Esophagus (tissue), 2 donors: ENCODE measurements around the gene APOL3. TPM values are rescaled to one million over a fixed set of nuclear protein-coding genes. Genes with fewer than 3 reads are reported as not detected.
"Not testable (repeated sequence)": the region's sequence is repeated elsewhere in the genome, so short reads cannot be mapped to it uniquely, and the experiment has no call there.

Experiments used
- H3K27ac ChIP-seq, 2 donors: one replicate each; pipeline ENCODE4 v1.5.1; 2013; ENCODE audit warnings: low read depth in 2 of 2, mild to moderate bottlenecking in 2 of 2, inconsistent platforms in 1 of 2, low read length in 1 of 2, moderate library complexity in 1 of 2
- H3K27me3 ChIP-seq, 2 donors: one replicate each; pipeline ENCODE4 v1.6.1; 2013; ENCODE audit warnings: low read length in 2 of 2, control low read depth in 1 of 2, mild to moderate bottlenecking in 1 of 2; ENCODE audit not compliant: insufficient read depth in 2 of 2, control insufficient read depth in 1 of 2
- H3K36me3 ChIP-seq, 2 donors: one replicate each; pipeline ENCODE4 v1.6.1; 2013; ENCODE audit warnings: low read length in 1 of 2; ENCODE audit not compliant: control insufficient read depth in 2 of 2, insufficient read depth in 2 of 2
- H3K4me1 ChIP-seq, 2 donors: one replicate each; pipeline ENCODE4 v1.6.1; 2013; ENCODE audit warnings: low read length in 1 of 2; ENCODE audit not compliant: control insufficient read depth in 2 of 2, insufficient read depth in 2 of 2
- H3K4me3 ChIP-seq, 2 donors: one replicate each; pipeline ENCODE4 v1.5.1; 2013; ENCODE audit warnings: low read length in 2 of 2, mild to moderate bottlenecking in 2 of 2, low read depth in 1 of 2, moderate library complexity in 1 of 2
- H3K9me3 ChIP-seq, 2 donors: one replicate each; pipeline ENCODE4 v1.6.1; 2013; ENCODE audit warnings: mild to moderate bottlenecking in 2 of 2, low read depth in 1 of 2, low read length in 1 of 2, moderate library complexity in 1 of 2; ENCODE audit not compliant: control insufficient read depth in 2 of 2, insufficient read depth in 1 of 2
- WGBS, 2 donors: extraction: QIAGEN DNeasy Blood & Tissue Kit; methylation state at CpG; one replicate each; pipeline ENCODE4 v1.1.7; 2013; 5-methylcytosine and 5-hydroxymethylcytosine counted together
- polyA plus RNA-seq, 2 donors: library from polyadenylated mRNA; stranded (reverse); fragments of 200-250 nt; gene quantifications; one replicate each; pipeline ENCODE4 v1.2.3, GENCODE V29; 2013
- donor health status: healthy with polysubstance abuse.
- donor health status: Bipolar disorder and iron deficiency.

The APOL3 gene
- polyA plus RNA-seq, 2 donors, result 10.2 to 10.6 TPM

DNA sequence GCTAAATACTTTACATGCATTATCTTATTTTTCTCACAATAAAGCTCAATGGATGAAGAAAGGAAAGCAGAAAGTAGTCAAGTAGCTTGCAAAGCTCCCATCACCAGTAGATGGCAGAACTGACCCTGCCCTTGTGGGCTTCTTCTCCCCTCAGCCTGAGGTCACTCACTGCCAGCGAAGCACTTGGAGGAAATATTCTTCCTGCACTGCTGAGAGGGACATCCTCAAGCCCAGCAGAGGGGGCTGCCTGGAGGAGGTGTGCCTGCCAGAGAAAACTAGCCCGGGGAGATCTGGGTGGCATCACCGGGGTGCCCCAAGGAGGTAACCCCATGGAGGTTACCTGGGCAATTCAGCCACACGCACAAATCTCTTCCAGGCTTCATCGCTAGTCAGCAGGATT is 34.4 kb upstream of the APOL3 start:
- Histone ChIP-seq H3K27ac (peak overlapping the region in 1 of 2 donors; percentile 15), H3K4me3 (no peak overlapping the region), H3K27me3 (no peaks in the 10 kb centered on the region), H3K4me1 (no peaks in the 10 kb centered on the region), H3K36me3 (no peaks in the 10 kb centered on the region), H3K9me3 (no peaks in the 10 kb centered on the region)
- WGBS, 2 donors, result 48 to 49% methylated on average over 5 of the region's 5 CpGs

DNA sequence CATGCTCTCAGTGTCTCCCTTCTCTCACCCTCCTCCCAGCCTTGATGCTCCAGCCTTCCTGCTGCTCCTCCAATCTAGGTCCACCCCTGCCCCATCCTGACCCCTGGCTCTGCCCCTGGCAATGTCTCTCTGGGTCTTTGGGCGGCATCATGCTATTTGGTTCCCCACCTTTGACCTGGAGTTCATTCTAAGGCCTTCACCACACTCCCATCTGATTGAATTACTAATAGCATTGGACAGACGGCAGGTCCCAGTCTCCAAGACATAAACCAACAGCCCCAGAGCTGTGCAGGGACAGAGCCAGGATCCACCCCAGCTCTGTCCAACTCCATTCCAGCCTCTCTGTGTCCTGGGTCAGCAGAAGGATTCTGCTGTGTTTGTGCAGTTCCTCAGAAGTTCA is 33.8 kb upstream of the APOL3 start:
- Histone ChIP-seq H3K27me3 (no peaks in the 10 kb centered on the region), H3K4me3 (no peak overlapping the region), H3K4me1 (no peaks in the 10 kb centered on the region), H3K27ac (no peak overlapping the region), H3K9me3 (no peaks in the 10 kb centered on the region), H3K36me3 (no peaks in the 10 kb centered on the region)
- 80 to 90% methylated on average over 2 of the region's 2 CpGs for WGBS, 2 donors

DNA sequence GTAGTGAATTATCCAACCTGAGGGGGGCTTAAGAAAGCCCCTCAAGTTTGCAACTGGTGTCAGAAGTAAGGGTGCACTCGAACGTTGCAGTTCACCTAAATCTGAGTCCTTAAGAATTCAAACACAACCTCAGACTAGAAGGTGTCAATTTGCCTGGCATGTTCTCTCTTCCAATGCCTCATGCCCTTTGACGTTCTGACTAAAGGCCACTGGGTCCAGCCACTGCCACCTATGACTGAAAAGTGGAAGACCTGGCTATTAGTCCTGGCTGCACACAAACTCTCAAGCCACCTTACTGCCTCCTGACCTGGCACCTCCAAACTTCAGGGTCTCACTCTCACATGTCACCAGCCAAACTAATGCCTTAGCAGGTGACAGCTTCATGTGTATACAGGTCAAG is 33.0 kb upstream of the APOL3 start:
- Histone ChIP-seq H3K36me3 (no peaks in the 10 kb centered on the region), H3K4me1 (no peaks in the 10 kb centered on the region), H3K9me3 (no peaks in the 10 kb centered on the region), H3K4me3 (no peak overlapping the region), H3K27ac (no peak overlapping the region), H3K27me3 (no peaks in the 10 kb centered on the region)
- WGBS, 2 donors, result 62 to 83% methylated on average over 3 of the region's 3 CpGs

DNA sequence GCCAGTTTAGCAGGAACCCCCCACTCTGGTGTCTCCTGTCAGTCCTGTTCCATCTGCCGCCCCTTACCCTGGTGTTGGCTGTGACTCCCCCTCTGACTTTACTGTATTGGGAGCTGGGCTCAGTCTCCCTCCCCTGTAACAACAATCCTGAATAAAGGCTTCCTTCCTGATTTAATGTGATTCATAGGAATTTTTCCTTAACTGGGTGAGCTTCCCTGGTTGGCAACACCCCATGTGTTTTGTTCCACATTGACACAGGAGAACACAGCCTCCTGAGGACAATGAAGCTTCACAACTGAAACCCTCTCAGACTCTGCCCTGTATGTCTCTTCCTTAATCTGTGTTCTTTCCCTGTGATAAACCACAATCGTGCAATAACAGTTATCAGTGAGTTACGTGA is 32.6 kb upstream of the APOL3 start:
- H3K27me3 ChIP-seq, result no peaks in the 10 kb centered on the region
- no peak overlapping the region for H3K27ac ChIP-seq
- H3K9me3 ChIP-seq, result no peaks in the 10 kb centered on the region
- H3K4me3 ChIP-seq, result no peak overlapping the region
- H3K36me3 ChIP-seq, result no peaks in the 10 kb centered on the region
- WGBS, 2 donors, result 79% methylated on average over 3 of the region's 3 CpGs
- no peaks in the 10 kb centered on the region for H3K4me1 ChIP-seq

DNA sequence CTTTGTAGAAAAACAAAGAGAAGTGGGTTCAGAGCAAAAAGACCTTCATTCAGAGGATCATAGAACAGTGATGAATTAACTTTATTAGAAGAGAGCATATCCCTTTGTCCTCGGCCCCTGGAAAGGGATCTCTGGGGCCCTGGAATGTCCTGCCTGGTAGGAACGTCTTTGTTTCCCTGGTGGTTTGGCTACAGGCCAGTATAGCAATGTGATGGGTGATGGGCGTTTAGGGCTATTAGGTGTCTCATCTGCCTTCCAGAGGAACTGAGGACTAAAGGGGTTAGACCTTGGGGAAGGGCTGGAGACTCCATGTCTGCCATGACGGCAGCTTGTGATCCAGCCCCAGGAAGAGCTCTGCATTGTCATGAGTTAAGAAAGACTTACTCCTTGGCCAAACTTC is 32.0 kb upstream of the APOL3 start:
- H3K4me1 ChIP-seq, result no peaks in the 10 kb centered on the region
- no peaks in the 10 kb centered on the region for H3K27me3 ChIP-seq
- WGBS, 2 donors, result 55 to 60% methylated on average over 4 of the region's 4 CpGs
- H3K27ac ChIP-seq, result no peak overlapping the region
- no peak overlapping the region for H3K4me3 ChIP-seq
- H3K36me3 ChIP-seq, result no peaks in the 10 kb centered on the region
- no peaks in the 10 kb centered on the region for H3K9me3 ChIP-seq

DNA sequence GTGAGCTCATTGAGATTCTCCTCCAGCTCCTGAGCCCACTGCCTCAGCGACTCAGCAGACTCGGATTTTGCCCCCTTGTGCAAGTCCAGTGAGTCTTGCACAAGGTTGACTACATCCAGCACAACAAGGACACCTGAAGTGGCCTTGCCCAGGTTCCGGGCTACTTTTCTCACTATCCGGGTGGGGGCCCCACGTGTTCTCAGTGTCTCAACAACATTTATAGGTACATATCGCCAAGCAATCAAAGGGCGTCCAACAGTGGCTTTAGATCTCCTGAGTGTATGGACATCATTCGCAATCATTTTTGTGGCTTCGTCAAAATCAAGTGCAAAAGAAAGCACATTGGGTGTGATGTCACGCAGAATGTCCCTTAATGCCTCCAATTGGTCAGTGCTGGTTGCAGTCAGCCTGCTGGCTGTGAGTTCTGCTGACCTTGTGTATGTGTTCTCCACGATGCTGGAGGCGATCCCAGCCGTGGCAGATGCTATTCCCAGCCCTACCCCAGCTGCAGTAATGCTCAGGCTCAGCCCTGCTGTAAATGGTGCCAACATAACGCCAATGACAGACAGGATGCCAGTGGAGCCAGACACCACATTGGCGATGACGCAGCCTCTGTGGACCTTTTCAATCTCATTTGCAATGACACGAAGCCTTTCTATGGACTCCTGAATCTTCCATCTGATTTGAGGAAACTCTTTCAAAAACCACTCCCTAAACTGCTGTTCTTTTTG is 30.7 kb upstream of the APOL3 start:
- no peaks in the 10 kb centered on the region for H3K9me3 ChIP-seq
- peak overlapping the region in 1 of 2 donors; percentile 0 for H3K27ac ChIP-seq
- H3K4me3 ChIP-seq, result no peak overlapping the region
- H3K27me3 ChIP-seq, result no peaks in the 10 kb centered on the region
- H3K4me1 ChIP-seq, result no peaks in the 10 kb centered on the region
- 73 to 78% methylated on average over 17 of the region's 17 CpGs for WGBS, 2 donors
- H3K36me3 ChIP-seq, result no peaks in the 10 kb centered on the region

DNA sequence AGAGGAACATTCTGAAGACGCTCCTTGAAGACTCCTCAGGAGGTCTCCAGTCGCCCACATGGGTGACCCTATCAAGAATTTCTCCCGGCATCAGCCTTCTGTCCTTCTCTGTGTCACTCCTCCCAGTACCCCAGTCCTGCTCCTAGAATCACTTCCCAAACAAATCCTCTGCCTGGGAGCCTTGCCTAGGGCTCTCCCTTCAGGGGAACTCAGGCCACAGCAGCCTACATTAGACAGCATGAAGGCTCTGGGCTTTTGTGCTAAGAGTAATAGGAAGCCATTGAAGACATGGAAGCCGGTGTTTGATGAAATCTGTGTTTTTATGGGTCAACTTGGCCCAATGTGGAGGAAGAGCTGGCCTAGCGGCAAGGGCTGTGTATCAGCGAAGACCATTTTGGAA is 27.3 kb upstream of the APOL3 start:
- H3K27me3 ChIP-seq, H3K9me3 ChIP-seq, H3K36me3 ChIP-seq, H3K4me1 ChIP-seq, H3K4me3 ChIP-seq, H3K27ac ChIP-seq: not testable (repeated sequence)
- 94 to 97% methylated on average over 3 of the region's 6 CpGs for WGBS, 2 donors

DNA sequence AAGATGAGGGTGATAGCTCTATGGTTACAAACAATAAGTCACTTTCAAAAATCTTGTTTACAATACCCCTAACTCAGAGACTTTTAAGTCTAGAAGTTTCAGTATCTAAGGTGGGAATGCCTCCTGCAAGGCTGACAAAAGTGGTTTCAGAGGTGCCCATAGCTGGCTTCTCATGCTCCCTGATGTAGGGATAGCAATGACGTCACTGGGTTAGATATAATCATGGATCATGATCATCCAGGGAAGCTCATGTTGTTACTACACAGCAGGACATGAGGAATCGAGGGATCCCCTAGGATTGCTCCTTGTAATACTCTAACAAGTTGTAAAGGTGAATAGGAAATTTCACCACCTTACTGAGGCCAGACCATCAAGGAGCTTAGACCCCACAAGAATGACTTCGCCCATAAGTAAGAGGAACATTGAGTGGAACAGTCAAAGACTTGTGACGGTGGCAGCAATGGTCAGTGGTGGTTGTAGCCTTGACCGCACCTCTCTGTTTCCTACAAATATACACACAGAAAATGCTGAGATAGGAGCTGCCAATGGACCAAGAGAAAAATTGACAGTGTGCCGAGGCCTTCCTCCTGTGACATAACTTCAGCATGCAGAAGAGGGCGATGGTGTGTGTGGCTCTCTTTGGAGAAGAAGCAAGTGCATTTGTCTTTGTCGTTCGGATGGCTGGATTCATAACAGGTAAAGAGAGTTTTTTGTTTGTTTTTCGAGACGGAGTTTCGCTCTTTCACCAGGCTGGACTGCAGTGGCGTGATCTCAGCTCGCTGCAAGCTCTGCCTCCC is 25.5 kb upstream of the APOL3 start:
- Histone ChIP-seq H3K4me1 (no peaks in the 10 kb centered on the region), H3K4me3 (no peak overlapping the region)
- WGBS, 2 donors, result 76 to 86% methylated on average over 14 of the region's 14 CpGs

DNA sequence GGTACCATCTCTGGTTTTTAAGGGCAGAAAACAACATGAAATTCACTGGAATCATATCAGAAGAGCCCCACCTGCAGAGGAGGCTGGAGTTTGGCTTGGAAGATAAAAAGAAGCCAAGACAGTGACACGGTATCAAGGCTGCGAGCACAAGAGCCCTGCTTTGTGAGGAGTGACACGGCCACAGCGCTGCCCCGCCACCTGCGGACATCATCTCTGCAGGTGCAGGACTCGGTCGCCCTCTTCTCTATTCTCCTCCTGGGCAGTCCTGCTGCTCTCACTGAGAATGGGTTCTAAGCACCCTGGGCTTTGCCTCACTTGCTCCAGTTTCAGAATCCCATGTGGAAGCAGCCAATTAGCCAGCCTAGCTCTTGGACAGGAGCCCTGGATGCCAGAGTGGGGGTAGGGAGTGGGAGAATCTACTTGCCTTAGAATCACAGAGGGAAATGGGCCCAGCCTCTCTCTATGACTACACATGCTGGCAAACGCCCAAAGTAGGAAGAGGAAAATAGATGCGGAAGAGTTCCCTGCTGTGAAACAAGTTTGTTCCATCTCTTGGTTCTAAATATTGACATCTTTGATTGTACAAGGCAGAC is 24.0 kb upstream of the APOL3 start:
- 75 to 78% methylated on average over 10 of the region's 10 CpGs for WGBS, 2 donors
- Histone ChIP-seq H3K27ac (no peak overlapping the region), H3K4me3 (no peak overlapping the region)

More for the DNA sequence above, 25.5 kb upstream of the APOL3 start:
- Histone ChIP-seq H3K27ac (no peak overlapping the region), H3K9me3 (no peaks in the 10 kb centered on the region), H3K36me3 (no peaks in the 10 kb centered on the region), H3K27me3 (no peaks in the 10 kb centered on the region)

More for the DNA sequence above, 24.0 kb upstream of the APOL3 start:
- Histone ChIP-seq H3K36me3 (no peaks in the 10 kb centered on the region), H3K27me3 (no peaks in the 10 kb centered on the region), H3K4me1 (no peaks in the 10 kb centered on the region), H3K9me3 (no peaks in the 10 kb centered on the region)
